Stimulated activated CD4-positive, alpha-beta T cell treated with anti-CD3 and anti-CD28 coated beads, Interleukin-4, amount 100 ng/mL, for 24 hours (primary cell): ENCODE results near the gene FOXN1.
A peak's percentile ranks its signal among the peaks of the same experiment; 100 is the strongest.

Experiments
- DNase-seq: peaks from one replicate; pipeline ENCODE4 v3.0.0-alpha.2; 2020

Gene FOXN1

DNA sequence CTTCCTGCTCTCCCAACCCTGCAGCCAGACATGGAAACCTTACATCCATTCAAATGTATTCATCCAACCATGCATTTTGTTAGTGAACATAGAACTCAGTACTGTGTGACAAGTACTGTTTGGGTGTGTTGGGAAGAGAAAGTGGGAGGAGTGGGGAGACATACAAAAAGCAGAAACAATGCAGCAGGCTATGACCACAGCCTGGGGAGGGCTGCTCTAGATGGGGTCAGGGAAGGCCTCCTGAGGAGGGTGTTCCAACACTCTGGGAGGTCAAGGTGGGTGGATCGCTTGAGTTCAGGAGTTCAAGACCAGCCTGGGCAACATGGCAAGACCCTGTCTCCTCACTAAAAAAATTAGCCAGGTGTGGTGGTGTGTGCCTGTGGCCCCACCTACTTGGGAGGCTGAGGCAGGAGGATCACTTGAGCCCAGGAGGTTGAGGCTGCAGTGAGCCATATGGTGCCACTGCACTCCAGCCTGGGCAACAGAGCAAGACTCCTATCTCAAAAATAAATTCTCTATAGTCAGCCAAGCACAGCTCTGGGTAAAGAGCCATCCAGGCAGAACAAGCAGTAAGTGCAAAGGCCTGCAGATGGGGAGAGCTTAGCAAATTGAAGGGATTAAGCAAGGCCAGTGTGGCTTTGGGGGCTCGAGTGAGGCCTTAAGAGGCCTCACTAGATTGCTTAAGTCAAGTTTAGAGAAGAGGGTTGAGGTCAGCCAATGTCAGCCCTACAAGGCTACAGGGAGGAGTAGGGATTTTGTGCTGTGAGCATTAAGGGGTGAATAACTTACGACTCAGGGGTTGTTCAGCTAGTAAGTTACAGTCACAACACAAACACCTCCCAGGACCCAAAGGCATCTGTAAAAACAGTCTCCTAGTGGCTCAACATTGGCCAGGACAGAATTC is 27.2 kb upstream of the FOXN1 start:
- DNase-seq = no peak

DNA sequence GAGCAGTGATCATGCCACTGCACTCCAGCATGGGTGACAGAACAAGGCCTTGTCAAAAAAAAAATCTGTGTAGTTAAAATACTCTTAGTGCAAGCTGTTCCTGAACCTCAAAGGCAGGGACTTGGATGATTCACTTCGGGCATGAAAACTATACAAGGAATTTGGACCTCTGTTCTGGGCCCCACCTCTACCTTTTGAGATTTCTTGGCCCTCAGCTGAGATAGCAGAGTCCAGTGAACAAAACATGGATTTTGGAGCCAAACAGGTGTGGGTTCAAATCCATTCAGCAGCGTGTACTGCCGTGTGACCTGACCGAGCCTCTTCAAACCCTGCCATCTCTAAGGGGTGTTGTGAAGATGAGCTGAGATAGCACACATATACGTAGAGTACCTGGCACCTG is 25.9 kb upstream of the FOXN1 start:
- no peak for DNase-seq

DNA sequence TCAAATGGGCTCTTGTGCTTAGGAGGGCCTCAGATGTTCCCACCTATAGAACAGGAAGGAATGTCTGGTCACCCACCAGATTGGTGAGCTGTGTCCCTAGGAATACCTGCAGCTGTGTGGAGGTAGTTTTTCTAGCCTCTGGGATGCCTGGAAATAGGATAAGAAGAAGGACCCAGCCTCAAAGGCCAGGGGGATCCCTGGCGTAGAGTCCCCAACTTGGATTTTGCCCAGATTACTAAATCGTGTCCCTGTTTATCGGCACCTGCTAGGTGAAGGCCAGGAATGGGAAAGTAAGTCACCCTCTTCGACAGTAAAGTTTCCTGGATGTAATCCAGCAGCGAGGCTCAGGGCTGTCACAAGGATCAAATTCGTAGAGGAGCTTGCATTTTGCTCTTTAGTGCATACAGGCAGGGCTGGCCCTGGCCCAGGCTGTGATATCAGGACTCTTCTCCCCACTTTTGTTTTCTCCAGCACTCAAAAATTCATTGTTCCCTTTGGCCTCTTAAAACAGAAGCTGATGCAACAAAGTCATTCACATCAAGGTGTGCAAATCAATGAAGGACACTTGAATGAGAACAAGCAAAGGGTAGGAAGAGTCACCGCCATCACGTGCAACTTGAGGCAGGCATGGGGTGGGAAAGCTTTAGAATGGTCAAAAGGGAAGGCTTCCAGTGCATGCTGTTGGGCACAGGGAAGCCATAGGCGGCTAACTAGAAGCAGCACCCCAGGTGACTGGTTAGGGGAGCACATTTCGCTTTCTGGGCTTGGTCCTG is 25.2 kb upstream of the FOXN1 start:
- DNase-seq = no peak

DNA sequence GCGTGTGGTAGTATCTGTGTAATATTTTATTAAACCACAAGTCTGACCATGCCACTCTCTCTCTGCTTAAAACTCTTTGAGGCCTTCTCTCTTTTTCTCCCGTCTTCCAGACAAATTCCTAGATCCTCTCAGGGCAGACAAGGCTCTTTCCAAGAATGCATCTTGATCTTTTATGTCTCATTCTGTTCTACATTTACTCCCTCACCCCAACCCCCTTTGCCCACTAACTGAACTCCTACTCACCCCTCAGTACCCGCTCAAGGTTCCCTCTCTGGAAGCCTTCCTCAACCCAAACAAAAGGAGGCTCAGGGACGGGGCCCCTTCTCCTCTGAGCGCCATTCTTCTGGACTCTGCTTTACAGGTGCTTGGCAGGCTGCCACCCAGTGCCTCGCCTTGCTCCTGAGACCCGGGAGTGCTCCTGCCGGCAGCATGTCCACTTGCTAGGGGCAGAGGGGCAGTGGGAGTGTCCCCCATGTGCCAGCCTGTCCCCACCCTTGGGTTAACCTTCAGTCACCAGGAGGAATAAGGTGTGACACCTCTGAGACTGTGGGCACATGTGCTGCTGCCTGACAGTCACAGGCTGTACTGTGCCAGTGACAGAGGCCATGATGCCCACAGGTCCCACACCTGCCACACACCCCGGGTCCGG is 23.5 kb upstream of the FOXN1 start:
- DNase-seq = no peak

DNA sequence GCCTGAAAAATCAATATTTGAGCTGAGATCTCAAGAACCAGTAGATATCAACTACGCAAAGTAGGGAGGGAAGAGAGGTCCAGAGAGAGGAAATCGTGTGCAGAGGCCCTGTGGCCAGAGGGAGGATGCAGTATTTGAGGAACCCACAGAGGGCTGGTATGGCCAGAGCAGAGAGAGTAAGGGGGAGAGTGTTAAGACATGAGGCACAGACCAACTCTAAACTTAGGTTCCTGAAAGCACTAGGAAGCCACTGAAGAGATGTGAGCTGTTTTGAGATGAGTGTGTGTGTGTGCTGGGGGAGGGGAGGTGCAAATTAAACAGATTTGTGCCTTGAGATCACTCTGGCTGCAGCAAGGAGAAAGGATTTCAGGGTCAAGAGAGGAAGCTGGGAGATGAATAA is 21.9 kb upstream of the FOXN1 start:
- no peak for DNase-seq

DNA sequence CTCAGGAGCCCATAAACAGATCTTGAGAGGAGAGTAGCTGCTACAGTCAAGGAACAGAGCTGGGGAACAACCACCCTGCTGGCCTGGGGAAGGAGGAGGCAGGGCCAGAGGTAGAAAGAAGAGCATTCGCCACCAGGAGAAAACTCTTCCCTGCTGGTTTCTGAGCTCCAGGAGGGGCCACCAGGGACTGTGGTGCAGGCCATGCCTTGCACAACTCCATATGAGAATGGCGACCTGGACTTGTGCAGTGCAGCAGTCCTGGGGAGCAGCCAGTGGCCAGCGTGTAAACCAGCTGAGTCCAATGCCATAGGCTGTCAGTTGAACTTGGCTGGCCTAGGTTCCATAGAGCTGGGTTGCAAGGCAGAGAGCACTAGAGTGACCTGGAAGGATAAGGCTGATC is 21.1 kb upstream of the FOXN1 start:
- DNase-seq = no peak

DNA sequence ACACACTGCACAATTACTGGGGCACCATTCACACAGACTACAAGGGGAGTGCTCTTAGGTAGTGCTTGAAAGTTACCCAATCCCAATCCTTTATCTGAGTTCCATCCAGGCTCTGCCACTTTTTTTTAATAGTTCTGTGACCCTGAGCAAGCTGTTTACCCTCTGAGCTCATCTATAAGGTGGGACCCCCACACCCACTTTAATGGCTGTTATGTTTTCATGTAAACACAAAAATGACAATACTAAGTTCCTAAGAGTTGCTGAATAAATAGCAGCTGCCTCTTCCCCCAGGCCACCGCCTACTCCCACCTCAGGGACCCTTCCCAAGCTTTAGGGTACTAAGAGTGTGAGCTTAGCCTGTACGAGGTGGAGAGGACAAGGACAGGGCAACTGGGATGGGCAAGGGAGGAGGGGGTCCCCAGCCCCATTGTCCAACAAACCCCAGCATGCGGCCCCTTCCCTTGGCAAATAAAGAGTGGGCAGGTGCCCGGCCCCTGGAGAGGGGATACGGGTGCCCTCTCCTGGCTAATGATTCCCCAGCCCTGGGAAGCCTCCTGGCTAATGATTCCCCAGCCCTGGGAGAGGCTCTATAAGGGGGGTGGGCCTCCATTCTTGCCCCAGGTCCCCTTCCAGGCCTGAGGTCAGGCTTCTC is 18.1 kb upstream of the FOXN1 start:
- no peak for DNase-seq

DNA sequence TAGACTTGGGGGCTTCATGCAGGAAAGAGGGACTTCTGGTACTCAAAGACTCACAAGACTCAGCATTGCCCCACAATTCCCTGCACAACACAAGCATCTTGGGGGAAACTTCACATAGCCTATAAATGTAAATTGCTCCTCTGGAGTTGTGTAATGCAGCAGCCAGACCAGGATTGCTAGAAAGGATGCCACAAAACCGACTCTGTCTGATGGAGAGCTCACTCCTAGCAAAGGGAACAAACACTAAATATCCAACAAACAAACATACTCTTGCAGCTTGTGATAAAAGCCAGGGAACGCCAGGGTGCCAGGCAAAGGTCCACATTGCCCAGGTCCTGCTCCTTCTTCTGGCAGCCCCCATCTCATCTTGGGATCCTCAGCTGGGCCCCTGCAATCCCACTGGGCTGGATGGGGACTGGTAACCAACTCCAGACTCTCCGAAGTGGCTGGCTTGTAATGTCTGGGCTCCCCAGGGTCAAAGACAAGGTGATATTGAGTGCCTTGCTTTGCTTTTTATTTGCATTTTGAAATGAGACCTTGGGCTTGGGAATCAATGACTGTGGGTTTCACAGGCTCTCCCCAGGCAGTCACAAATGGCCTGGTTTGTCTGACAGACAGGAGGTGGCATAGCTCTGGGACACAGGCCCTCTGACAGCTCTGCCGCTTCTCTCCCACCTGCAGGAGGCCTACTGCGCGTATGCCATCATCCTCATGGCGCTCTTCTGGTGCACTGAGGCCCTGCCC is 17.4 kb upstream of the FOXN1 start:
- DNase-seq = no peak

DNA sequence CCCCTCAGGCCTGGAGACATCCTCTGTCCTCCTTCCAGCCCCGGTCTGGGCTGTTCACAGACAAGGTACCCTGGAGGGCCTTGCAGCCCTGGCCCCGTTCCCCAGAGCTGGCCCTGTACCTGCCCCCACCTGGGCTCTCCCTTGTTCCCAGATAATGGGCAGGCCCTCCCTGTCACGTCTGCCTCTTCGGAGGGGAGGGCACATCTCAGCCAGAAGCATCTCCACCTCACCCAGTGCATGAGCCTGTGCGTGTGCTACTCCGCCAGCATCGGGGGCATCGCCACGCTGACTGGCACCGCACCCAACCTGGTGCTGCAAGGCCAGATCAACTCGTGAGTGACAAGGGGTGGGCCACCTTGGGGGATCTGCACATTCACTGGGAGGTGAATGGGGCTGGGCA is 14.9 kb upstream of the FOXN1 start:
- no peak for DNase-seq

DNA sequence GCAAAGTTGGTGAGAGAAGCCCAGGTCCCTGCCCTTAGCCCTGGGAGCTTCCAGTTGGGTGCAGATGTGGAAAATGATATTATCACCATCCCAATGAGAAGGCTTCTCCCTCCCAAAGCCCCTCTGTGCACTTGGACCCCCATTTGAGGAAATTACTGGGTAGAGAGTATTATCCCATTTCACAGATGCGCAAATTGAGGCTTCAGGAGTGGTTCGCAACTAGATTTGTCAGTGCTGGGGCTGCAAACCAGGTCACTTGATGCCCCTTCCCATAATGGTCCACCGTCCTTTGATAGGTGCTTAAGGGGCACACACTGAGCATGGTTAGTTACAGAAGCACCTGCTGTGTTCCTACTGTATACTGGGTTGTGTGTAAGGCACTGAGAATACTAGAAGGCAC is 14.3 kb upstream of the FOXN1 start:
- DNase-seq = no peak

DNA sequence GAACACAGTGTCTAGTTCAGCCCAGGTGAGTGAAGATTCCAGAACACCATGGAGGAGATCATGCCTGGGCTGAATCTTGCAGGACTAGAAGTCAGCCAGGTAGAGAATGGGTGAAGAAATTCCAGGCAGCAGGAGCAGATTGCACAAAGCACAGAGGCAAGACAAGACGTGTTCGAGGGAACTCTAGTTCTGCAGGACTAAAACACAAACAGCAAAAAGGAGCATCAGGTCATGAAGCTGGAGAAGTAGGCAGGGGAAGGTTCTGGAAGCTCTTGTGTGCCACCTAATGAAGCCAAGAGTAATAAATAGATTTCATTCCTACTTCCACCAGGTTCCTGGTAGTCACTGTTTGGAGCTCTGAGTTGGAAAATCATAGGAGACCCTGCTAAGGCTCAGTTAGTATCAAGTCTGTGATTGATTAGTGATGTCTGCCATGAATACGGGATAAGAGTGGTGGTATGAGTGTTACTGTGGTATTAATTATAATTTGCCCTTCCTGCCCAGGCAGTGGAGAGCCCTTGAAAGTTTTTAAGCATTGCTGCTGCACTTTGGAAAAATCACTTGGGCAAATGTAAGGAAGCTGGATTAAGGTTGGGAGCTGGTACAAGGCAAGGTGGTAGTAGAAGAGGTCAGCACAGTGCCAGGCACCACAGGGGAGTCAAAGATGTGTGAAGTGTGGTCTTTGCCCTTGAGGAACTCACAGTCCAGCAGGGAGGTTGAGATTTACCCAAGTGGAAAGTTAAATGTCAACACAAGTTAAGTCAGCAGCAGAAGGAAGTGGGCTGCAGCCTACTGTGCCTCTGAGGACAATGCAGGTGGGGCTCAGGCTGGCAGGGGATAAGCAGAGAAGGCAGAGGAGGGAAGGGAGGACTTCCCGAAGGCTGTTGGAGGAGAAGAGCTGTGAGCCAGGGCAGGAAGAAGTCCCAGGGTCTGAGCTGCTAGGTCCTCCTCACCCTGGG is 13.5 kb upstream of the FOXN1 start:
- no peak for DNase-seq

DNA sequence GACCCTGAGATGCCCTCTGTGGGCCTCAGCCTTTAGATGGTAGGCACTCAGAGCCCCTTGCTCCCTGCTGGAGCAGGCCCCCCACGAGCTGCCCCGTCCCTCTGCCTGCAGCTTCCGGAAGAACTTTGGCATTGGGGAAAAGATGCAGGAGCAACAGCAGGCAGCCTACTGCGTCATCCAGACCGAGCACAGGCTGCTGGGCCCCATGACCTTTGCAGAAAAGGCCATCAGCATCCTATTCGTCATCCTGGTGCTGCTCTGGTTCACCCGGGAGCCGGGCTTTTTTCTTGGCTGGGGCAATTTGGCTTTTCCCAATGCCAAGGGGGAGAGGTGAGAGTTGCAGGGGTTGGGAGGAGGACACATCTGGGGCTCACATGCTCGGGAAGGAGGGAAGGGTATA is 12.7 kb upstream of the FOXN1 start:
- DNase-seq = no peak

DNA sequence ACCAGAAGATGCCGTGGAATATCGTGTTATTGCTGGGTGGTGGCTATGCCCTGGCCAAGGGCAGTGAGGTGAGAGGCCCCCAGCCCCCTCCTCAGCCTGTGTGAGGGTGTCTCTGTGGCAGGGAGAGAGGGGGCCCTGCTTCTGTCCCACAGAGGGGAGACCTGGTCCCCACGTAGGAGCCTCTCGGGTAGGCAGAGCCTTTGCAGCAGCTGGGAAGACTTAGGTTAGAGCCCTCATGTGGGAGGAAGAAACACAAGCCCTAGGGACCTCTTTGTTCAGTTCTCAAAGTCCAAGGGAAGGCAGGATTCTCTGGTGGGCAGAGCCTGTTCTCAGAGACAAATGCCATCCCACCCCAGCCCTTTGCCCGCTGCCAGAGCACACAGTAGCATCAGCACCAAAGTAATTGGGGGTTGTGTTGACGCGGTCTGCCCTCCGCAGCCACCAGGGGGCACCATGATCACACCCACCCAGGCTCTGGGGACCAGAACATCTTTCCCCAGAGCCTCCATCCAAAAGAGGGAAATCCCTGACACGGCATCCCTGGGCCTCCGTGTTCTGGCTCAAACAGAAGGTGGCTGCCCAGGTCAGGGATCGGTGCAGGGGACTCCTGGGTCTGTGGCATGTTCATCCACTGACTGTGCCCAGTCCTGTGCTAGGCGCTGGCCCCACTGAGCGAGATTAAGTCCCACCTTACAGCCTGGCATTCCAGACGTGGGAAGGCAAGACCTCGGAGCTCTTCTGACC is 11.5 kb upstream of the FOXN1 start:
- peak; percentile 83 for DNase-seq

DNA sequence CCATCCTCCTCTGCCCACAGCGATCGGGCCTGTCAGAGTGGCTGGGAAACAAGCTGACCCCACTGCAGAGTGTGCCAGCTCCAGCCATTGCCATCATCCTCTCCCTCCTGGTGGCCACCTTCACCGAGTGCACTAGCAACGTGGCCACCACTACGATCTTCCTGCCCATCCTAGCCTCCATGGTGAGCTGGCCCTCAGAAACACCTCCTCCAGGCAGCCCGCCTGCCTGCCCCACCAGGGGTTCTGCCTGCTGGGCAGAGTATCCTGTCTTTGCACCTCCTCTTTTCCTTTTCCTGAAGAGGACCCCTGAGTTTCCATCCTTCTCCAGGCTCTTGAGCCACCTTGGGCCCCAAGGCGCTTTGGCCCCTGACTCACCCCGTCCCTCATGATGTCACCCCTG is 10.5 kb upstream of the FOXN1 start:
- DNase-seq = no peak

DNA sequence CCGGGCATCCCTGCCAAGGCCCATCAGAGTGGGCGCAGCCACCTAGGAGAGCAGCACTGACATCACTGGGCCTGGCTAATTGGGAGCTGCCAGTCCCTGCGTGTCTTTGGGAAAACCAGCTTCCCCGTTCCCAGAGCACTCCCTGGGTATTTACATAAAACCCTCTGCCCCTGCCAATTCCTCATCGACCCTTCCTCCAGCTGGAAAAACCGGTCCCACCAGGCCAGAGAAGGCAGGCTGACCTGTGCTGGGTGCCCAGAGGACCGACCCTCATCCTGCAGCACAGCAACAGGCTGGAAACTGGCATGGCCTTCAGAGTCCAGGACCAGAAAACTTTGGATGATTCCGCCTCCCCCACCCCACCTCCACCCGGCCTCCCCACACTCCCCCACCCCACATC is 8.2 kb upstream of the FOXN1 start:
- DNase-seq = no peak

DNA sequence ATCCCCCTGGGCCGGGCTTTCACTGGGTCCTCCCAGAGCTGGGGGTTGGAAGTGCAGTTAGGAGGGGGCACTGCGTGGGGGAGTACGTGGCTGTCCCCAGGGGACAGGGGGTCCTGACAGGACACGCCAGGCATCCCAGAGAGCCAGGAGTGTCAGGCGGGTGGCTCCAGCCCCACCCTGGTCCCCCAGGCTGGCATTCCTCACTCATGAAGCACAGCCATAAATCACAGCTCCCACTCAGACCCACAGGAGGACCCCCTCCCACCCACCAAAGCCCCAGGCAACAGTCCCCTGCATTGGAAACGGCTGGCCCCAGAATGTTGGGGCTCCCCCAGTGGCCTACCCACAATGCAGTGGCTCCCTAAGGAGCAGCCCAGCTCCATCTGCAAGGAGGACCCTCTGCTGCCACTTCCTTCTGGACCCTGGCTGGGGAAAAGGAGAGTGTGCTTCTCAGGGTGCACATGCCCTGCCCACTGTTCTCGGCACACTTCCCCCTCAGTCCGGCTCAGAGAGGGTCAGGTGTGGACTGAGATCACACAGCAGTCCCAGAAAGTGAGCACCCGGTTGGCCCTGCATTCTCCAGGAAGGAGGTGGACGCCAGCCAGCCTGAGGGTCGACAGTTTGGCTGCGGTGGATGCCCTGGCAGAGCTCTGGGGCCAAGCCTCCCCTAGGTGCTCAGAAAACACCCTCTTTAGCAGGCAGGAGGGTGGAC is 7.3 kb upstream of the FOXN1 start:
- no peak for DNase-seq

DNA sequence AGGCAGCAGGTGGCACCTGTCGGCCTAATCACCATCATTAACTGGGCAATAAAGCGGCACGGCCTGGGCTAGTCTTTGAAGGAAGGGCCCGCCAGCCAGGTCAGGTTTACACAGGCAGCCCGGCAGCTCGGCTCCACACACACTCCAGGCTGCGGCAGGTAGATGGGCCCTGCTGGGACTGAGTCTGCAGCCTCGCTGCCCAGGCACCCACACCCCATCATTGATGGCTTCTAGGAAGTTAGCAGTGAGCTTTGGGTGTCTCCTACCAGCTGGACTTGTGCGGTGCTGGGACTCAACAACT is 6.8 kb upstream of the FOXN1 start:
- no peak for DNase-seq

DNA sequence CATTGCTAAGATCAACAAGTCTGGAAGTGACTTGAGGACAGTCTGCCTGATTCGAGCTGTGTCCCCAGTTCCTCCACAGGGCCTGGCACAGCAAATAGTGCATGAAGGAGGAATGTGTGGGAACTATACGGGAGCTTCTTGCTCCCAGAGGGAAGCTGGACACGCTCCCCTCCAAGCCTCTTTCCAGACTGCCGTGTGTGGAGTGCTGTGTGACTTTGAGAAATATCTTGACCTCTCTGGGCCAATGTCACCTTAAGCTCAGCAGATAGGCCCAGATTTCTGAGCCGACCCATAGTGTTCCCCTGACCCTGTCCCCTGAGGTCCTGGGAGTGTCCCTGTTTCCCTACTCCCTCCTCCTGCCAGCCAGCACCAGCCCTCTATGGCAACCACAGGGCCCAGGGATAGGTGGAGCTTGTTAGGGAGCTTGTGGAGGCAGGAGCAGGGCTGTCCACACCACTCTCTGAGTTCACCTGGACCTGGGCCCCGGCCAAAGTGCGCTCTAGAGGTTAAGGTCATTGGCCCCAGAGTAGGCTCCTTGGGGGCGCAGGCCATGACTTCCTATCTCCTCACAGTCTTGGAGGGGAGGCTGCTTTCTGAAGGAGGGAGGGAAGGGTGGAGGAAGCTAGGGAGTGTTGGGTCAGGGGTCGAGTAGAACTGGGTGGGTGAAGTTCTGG is 6.3 kb upstream of the FOXN1 start:
- DNase-seq = no peak

DNA sequence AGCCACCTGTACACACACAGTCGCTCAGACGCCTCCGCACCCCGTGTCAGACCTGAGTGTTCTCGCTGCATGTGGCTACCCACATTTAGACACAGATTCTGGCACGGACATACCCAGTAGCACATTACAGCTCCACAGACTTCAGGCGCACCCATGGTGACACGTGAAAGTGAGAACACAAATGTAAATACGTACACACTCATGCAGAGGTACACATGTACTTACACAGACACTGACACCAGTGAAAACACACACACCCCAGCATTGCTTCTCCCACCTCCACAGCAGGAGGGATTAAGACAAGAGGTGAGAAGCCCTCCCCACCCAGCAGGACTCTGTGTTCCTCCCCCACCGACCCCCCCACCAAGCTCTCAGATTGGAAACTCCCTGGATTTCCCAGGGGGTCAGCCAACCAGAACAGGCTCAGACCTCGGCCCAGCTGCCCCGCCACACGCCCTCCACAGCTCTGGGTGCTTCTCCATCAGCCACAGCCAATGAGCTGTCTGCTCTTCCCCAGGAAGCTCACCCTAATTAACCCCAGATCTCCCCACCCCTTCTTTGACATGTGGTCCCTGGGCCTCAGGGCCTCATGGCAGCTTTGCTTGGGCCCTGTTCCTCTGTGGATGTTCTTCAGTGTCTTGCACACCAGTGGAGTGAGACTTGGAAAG is 5.3 kb upstream of the FOXN1 start:
- DNase-seq = no peak
